GM21381 (cell line): ENCODE data around the gene GALNT17.

Source experiments
- ATAC-seq: cut with Tn5 transposase; IDR thresholded peaks from one replicate; pipeline ENCODE4 v1.9.1; 2021; ENCODE audit warnings: mild to moderate bottlenecking, moderate library complexity; ENCODE audit not compliant: unreplicated experiment

The GALNT17 gene

GRCh38 chr7:71278257-71278656 is 146.3 kb downstream of the GALNT17 start:
- no peak for ATAC-seq

GRCh38 chr7:71281261-71281660 is 149.3 kb downstream of the GALNT17 start:
- no peak for ATAC-seq

- ATAC-seq = no peak
Measured at GRCh38 chr7:71283802-71284201, 151.9 kb downstream of the GALNT17 start.

- ATAC-seq = no peak
Measured at GRCh38 chr7:71285571-71286145, 153.7 kb downstream of the GALNT17 start.

- ATAC-seq = no peak
Measured at GRCh38 chr7:71286336-71286735, 154.4 kb downstream of the GALNT17 start.

- no peak for ATAC-seq
Measured at GRCh38 chr7:71286924-71287323, 155.0 kb downstream of the GALNT17 start.

- ATAC-seq = no peak
Measured at GRCh38 chr7:71290452-71290851, 158.5 kb downstream of the GALNT17 start.

GRCh38 chr7:71298378-71298777 is 166.4 kb downstream of the GALNT17 start:
- no peak for ATAC-seq

GRCh38 chr7:71300086-71300485 is 168.1 kb downstream of the GALNT17 start:
- ATAC-seq = no peak

GRCh38 chr7:71300603-71301002 is 168.7 kb downstream of the GALNT17 start:
- ATAC-seq = no peak

GRCh38 chr7:71301167-71301566 is 169.2 kb downstream of the GALNT17 start:
- ATAC-seq = no peak

GRCh38 chr7:71303566-71303965 is 171.6 kb downstream of the GALNT17 start:
- no peak for ATAC-seq

- ATAC-seq = no peak
Measured at GRCh38 chr7:71308096-71308495, 176.2 kb downstream of the GALNT17 start.

- ATAC-seq = no peak
Measured at GRCh38 chr7:71311576-71311975, 179.6 kb downstream of the GALNT17 start.

- no peak for ATAC-seq
Measured at GRCh38 chr7:71312755-71313490, 181.0 kb downstream of the GALNT17 start.

GRCh38 chr7:71313553-71313952 is 181.6 kb downstream of the GALNT17 start:
- no peak for ATAC-seq

- no peak for ATAC-seq
Measured at GRCh38 chr7:71320916-71321315, 189.0 kb downstream of the GALNT17 start.

- ATAC-seq = no peak
Measured at GRCh38 chr7:71322201-71322600, 190.3 kb downstream of the GALNT17 start.

- ATAC-seq = no peak
Measured at GRCh38 chr7:71323726-71324125, 191.8 kb downstream of the GALNT17 start.

GRCh38 chr7:71325151-71325550 is 193.2 kb downstream of the GALNT17 start:
- no peak for ATAC-seq

- ATAC-seq = no peak
Measured at GRCh38 chr7:71326595-71326994, 194.7 kb downstream of the GALNT17 start.

GRCh38 chr7:71327946-71328345 is 196.0 kb downstream of the GALNT17 start:
- no peak for ATAC-seq
